HG02970 (cell line): ENCODE data around the gene POU6F1.

Experiments used
- ATAC-seq: cut with Tn5 transposase; IDR thresholded peaks from one replicate; pipeline ENCODE4 v1.9.1; 2021; ENCODE audit warnings: mild to moderate bottlenecking, moderate library complexity, moderate number of reproducible peaks; ENCODE audit not compliant: unreplicated experiment, low FRiP score

Gene POU6F1

DNA sequence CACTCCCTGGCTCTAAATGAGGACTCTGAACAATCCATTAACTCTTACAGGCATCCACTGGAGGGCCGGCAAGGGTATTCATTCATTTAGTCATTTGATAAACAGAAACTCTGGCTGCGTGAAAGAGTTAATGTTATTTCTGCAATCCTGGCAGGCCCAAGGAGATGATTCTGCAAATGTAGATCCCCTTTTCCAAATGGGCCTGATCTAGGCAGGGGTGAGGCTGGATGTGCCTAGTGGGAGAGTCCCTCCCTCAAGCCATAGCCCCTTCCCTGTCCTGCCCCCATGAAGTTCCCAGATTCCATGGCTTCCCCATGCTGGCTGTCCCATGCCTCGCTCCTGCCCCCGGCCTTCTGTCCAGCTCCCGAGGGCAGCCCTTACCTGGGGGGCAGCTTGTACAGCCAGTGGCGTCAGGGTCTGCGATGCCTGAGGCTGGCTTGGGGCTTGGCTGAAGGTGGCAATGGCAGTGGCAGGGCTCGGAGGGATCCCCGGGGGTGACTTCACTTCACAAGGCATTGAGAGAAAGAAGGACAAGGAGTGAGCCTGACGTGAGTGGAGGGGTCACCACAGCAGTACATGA is 18.4 kb downstream of the POU6F1 start:
- ATAC-seq: no peak

DNA sequence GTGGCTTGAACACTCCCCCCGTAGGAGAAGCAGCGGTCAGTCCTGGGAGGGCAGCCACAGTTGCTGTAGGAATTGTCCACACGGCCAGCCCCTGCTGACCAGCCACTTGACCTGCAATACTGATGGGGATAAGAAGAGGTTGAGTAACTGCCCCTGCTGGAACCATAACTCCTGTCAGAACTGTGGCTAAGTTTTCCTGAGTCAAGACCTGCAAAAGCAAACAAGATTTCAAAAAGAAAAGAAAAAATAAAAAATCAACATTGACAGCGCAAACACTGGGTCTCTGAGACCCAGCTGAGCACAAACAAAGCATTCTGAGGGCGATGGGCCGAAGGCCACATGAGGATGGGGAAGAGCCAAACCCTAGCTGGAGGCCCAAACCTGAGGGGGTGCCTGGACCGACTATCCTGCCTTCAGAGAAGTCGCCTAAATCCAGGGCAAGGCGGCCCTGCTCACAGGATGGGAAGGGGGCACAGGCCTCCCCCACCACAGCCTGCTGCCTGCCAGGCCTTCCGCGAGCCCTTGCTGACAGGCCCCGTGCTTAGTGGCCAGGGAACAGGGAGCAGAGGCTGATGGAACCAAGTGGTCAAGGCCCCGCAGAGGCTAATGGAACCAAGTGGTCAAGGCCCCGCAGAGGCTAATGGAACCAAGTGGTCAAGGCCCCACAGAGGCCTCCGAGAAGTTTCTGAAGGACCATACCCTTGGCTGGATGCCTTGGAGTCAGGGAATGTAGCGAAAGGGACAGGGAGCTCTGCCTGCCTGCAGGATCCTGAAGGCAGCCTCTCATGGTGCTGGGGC is 19.1 kb downstream of the POU6F1 start:
- ATAC-seq: no peak

DNA sequence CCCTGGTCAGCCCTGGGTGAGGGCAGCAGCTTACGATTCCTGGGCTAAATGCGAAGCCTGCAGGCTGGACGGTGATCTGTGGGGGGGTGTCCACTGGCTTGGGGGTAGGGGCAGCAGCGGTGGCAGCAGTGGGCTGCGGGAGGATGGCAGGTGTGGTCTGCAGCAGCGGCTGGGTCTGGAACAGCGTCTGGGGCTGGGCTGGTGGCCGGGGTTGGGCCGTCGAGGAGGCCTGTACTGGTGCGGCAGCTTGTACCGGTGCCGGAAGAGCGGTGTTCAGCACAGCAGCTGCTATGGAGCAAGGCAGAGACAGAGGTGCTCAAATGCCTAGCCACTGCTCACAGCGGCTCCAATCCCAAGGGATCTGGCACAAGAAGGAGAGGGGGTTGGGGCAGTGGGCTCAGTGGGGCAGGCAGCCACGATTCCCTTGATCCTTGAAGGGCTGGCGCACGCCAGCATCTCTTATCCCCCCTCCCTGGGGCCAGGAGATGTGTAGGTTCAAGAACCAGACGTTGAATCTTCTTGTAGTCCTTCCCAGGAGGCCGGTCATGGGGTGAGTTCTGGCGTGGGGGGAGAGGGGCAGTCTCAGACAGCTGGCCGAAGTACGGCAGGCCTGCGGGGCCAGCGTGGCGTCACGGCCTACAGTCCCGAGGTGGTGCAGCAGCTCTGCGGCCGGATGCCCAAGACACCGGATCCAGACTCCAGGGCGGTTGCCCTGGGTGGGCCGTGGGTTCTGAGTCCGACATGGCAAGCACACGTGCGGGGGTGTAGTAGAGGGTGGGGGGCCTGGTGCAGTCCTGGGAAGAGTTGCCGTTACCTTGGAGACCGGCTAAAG is 19.9 kb downstream of the POU6F1 start:
- ATAC-seq: no peak

DNA sequence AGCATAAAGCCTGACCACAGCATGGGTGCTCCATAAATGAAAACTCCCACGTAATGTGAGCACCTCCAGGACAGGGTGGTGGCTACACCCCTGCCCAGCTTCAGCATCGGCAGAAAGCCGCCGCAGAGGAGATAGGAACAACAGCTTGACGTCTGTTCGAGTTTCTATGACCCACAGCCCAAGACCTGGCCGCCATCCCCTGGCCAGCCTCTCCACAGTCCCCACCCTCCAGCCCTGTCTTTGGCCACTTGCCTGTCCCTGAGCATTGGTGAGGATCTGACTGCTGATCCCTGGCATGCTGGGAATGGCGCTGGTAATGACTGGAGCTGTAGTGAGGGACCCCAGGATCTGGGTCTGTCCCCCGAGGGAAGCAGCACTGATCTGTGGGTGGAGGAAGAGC is 21.3 kb downstream of the POU6F1 start:
- ATAC-seq: no peak

DNA sequence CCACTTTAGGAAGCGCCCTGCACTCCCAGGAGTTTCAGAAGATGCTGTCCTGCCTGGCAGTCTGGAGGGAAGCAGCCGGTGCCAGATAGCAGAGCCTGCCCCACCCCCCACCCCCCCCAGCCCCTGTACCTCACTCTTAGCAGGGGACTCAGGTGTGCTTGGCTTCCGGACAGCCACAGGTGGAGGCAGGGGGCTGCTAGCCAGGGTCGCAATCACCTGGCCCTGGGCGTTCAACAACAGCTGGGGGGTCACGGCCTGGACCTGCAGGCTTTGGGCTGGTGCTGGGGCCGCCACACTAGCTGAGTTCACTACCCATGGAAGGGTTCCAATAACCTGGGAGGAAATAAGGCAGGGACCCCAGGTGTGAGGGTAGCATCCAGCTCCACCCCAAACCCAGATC is 22.0 kb downstream of the POU6F1 start:
- ATAC-seq: no peak

DNA sequence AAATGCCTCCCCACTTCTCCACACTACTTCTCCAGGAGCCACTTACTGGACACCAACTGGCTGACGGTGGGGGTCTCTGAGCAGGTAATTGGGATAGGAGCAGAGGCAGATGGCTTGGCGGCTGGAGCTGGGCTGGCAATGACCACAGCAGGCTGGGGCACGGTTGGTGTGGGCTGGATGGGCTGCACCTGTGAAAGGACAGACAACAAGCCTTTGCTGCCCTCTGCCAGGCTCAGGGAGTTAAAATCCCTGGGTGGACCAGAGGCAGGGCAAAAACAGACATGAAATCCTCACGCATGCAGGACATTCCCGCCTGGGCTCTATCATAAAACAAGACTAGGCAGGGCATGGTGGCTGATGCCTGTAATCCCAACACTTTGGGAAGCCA is 25.6 kb downstream of the POU6F1 start:
- ATAC-seq: no peak

DNA sequence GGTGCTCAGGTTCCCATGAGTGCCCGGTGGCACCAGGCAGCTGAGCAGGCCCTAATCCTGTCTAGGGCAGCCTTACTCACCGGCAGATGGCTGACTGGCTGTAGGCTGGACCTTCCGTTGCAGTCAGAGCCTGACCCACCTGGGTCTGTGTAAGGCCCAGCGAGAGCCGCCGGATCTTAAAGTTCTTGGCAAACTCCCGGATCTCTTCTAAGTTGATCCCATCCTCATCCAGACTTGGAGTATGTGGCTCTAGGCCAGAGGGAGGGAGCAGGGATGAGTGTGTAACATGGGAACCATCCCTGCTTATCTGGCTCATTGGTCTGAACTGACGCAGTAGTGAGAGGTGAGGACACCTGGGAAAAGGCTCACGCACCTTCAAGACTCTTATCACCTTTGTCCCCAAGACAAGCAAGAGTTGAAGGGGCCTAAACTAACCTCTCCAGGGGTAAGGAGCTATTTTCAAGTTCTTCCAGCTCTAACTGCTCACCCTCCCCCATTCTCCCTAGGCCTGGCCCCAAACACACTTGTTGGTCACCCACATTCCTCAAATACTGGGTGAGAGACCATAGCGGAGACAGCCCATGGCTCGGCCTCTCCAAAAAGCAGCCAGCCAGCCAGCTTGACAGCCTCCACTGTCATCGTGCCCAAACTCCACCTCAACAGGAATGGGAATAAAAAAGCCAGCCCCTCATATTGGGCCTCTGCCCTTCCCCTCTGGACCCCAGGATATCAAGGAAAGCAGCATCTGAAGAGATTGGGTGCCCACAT is 26.2 kb downstream of the POU6F1 start:
- no peak for ATAC-seq

DNA sequence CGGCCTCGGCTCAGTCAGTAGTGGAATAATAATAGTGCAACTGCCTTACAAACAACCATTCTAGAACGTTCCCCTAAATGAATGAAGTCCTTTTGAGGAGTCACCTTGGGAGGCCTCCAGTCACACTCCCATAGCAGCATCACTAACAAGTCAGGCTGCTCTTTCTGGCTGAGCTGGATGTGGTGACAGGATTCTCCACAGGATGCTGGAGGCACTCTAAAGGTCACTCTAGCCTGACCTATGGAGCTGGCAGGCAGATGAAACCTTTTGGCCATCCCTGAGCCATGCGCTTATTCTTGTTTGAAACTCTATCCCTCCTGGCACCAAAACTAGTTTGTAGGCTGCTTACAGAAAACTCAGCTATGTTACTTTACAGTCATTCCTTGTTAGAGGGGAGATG is 27.0 kb downstream of the POU6F1 start:
- no peak for ATAC-seq

DNA sequence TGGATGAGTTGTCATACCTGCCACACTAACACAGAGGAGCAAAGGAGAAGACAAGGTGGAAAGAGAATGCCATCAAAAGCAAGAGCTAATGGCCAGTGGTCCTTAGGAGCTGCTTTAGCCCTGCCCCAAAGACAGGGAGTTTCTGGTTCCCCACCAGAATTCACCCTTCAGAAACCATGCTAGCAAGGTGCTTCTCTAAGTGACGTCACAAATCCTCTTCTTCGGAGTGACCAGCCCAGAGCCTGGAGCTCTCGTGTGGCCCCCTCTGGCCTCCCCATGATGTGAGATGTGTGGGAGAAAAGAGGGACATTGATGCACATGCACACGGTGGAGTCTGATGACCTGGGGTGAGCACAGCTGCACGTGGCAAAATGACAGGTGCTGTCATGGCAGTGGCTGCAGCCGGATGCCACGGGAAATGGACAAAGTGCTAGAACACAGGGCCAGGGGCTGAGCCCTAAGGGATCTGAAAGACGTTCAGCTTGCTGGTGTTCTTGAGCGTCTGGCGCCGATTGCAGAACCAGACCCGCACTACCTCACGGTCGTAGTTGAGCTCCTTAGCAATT is 28.0 kb downstream of the POU6F1 start:
- no peak for ATAC-seq

DNA sequence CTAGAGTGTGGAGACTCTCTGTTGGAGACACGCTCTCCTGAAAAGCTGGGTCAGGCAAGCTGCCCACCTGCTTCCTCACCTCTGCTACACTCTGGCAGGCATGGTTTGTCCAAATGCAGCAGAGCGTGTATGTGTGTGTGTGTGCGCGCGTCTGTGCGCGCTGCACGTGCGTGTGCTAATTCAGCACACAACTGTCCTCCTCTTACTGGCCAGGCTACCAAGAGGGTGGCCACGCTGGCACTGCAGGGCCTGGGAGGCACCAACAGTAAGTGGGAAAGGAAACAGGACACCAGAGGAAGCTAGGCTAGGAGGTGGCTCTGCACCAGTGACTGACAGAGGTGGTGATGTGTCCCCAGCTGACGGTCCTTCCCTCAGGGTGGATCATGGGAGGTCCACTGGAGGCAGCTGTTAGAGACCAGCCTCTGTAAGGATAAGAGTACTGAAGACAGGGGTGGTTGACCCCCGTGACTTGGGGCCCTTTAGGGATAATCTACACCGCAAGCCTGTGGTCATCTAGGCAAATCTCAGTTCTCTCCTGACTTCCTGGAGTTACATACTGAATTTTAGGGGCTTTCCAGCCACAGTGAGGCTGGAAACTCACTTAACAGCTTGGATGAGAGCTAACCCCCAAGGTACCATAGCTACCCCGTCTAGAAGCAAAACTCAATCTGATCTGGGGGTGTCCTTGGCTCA is 29.4 kb downstream of the POU6F1 start:
- no peak for ATAC-seq

DNA sequence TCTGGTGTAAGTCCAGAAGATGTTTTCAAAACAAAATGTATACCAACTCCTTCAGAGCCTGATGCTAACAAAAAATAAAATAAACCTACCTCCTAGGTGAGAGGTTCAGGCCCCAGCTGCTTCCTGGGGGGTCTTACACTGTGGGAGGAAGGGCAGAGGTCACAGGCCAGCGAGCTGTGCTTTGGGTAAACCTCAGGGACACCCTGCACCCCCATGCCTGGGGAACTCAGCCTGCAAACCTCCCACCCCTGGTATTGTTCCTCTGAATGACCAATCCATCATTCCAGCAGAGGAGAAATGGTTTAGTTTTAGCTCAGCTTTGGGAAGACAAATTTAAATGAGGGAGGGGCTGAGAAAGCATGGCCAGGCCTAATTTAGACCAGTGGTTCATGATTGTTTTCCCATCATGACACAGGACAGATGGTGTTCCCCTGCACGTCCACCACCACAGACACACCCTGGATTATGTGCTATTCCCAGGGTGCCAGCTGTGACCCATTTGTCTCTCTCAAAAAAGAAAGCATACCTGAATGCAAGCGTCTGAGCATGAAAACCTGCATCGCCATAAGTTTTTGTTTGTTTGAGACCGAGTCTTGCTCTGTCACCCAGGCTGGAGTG is 30.4 kb downstream of the POU6F1 start:
- no peak for ATAC-seq

DNA sequence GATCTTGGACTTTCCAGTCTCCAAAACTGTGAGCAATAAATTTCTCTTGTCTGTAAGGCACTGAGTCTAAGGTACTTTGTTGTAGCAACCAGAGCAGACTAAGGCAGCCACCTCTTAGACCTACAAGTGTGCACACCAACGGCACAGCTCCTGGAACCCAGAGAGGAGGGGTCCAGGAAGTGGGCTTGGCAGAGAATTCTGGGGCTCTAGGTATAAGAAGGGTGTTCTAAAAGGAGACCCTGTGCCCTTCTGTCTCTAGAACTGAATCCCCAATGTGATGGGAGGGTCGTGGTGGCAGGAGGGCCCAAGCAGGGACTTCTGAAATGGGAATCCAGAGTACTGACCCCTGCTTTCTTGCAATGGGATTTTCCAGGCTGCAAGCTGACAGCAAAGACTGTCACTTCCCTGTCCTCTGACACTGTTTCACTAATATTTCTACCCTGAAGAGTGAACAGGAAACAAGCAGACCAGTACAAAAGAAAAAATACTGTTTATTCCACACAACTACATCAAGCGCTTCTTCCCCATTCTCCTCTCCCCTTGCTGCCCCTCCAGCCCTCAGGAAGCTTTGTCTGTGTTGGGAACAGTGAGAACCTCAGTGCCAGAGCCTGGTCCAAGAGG is 31.3 kb downstream of the POU6F1 start:
- ATAC-seq: no peak

DNA sequence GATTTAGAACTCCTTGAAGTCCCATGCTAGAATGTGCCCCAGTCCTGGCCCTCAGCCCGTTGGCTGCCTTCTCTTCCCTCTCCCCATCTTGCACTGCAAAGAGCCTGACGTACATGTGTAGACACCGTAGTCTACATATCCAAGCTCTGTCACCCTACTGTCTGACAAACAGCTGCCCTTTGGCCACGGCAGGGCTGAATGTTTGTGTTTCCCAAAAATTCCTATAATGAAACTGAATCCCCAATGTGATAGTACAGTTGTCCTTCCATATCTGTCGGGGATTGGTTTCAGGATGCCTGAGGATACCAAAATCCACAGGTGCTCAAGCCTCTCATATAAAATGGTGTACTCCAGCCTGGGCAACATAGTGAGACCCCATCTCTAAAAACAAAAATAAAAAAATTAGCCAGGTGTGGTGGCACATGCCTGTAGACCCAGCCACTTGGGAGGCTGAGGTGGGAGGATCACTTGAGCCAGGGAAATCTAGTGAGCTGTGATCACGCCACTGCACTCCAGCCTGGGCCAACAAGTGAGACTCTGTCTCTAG is 32.6 kb downstream of the POU6F1 start:
- no peak for ATAC-seq

DNA sequence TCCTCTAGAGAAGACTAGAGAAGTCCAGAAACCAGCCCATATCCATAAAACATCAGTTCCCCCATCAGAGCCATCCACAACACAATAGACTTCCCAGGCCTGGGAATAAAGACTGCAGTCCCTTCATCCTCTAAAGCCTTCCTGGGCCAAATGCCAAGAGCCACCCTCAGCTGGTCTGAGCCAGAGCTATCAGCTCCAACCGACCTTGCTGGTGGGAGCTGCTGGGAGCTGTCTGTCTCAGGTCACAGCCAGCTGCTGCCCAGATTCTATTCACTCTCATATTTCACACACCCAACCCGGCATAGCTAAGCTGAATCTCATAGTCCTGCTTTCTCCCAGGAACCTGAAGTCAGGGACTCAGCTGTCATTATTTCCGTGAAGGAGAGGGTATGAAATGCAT is 34.0 kb downstream of the POU6F1 start:
- ATAC-seq: no peak

DNA sequence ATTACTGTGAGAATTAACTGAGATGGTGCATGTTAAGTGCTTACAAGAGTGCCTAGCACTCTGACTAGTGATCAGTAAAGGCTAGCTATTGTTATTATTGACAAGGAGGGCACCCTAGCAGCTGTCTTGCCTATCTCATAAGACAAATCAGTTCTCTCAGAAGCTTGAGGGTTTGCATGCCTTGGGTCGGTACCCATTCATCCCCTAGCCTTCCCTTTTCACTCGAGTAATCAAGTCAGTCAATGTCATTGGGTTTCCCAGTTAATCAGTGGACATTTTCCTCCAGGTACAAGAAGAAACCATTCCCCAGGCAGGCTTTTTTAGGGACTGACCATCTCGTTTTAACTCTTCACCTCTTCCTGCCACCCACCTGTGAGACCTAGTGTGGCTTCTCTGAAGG is 34.5 kb downstream of the POU6F1 start:
- no peak for ATAC-seq

DNA sequence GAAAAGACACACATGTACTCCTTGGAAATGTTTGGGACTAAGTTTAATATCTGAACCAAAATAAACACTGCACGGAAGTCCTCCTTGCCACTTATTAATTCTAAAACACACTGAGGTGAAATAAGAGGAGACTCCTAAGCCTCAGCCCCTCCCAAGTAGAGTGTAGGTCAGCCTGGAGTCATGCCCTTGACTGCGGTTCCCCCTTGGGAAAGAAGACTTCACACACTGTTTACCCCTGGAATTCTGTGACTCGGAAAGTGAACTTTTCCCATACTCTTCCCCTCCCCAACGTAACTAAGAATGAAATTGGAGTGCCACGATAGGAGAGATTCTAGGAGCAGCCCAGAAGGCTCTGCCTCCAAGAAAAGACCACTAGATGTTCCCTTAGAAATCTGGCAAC is 36.3 kb downstream of the POU6F1 start:
- no peak for ATAC-seq

DNA sequence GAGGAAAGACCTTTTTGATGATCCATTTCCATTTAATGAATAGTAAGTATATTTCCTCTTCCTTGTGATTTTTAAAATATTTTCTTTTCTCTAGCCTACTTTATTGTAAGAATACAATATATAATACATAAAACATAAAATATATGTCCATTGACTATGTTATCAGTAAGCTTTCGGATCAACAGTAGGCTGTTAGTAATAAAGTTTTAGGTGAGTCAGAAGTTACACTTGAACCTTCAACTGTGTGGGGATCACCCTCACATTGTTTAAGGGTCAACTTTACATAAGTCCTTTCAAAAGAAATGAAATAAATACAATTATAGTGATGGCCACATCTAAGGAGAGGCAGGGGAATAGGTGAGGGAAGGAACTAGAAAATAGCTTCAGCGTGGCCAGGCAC is 40.0 kb downstream of the POU6F1 start:
- no peak for ATAC-seq

DNA sequence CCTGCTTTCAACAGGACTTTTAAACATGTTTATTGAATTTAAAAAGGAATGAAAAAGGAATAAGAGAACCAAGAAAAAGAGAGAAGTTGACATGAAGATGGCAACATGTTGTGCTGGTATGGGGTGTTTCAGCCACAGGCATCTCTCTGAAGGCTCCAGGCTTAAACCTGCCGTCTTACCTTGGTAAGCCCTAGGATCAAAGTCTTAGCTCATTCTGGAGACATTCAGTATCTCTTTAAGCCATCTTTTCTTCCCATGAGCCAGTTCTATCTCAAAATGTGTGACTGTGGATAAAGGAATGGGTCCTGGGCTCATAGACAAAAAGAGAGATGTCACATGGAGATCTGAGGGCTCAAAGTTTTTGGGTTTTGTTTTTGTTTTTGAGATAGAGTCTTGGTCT is 43.4 kb downstream of the POU6F1 start:
- ATAC-seq: no peak
